Endothelial cell (in vitro differentiated cells): Measurements from ENCODE around the gene TLL2. TPM values are rescaled to one million over a fixed set of nuclear protein-coding genes. Genes with fewer than 3 reads are reported as not detected.

Experiments
- DNase-seq: peaks from one replicate; pipeline ENCODE4 v3.0.0; 2021; ENCODE audit warnings: low spot score
- H3K27ac Mint-ChIP-seq: one replicate; pipeline ENCODE4 v1.8.0; 2021; ENCODE audit warnings: mixed read lengths, inconsistent platforms; ENCODE audit not compliant: unreplicated experiment
- H3K27me3 Mint-ChIP-seq: one replicate; pipeline ENCODE4 v1.8.0; 2021; ENCODE audit warnings: mild to moderate bottlenecking, moderate library complexity, mixed read lengths, inconsistent platforms; ENCODE audit not compliant: unreplicated experiment
- H3K36me3 Mint-ChIP-seq: one replicate; pipeline ENCODE4 v1.8.0; 2021; ENCODE audit warnings: mild to moderate bottlenecking, low read depth, mixed read lengths, inconsistent platforms; ENCODE audit not compliant: unreplicated experiment
- H3K4me1 Mint-ChIP-seq: one replicate; pipeline ENCODE4 v1.8.0; 2021; ENCODE audit warnings: mild to moderate bottlenecking, mixed read lengths, inconsistent platforms; ENCODE audit not compliant: unreplicated experiment
- H3K4me3 Mint-ChIP-seq: one replicate; pipeline ENCODE4 v1.8.0; 2021; ENCODE audit warnings: mild to moderate bottlenecking, mixed read lengths, inconsistent platforms; ENCODE audit not compliant: unreplicated experiment
- H3K9me3 Mint-ChIP-seq: one replicate; pipeline ENCODE4 v1.8.0; 2021; ENCODE audit warnings: mixed read lengths, inconsistent platforms; ENCODE audit not compliant: unreplicated experiment
- total RNA-seq: library from RNA; stranded (reverse); fragmentation: NEBNext Ultra II Directional; extraction: Animal tissue kit (Norgen Biotek cat#: 25700); gene quantifications from one replicate; pipeline ENCODE4 v1.2.1, GENCODE V29; 2021; ENCODE audit not compliant: unreplicated experiment
- TF ChIP-seq, protein P1 (sequence below): fragments of 200-600 bp; sonication (generic); IDR thresholded peaks from one replicate; pipeline ENCODE4 v1.5.0; 2021; ENCODE audit warnings: antibody characterized with exemption; ENCODE audit not compliant: unreplicated experiment

The TLL2 gene
- total RNA-seq, 1 donor from 2014 or later: 0.41 TPM

GRCh38 chr10:96441322-96441885, 72.3 kb downstream of the TLL2 start:
- TF ChIP-seq, protein P1, sequence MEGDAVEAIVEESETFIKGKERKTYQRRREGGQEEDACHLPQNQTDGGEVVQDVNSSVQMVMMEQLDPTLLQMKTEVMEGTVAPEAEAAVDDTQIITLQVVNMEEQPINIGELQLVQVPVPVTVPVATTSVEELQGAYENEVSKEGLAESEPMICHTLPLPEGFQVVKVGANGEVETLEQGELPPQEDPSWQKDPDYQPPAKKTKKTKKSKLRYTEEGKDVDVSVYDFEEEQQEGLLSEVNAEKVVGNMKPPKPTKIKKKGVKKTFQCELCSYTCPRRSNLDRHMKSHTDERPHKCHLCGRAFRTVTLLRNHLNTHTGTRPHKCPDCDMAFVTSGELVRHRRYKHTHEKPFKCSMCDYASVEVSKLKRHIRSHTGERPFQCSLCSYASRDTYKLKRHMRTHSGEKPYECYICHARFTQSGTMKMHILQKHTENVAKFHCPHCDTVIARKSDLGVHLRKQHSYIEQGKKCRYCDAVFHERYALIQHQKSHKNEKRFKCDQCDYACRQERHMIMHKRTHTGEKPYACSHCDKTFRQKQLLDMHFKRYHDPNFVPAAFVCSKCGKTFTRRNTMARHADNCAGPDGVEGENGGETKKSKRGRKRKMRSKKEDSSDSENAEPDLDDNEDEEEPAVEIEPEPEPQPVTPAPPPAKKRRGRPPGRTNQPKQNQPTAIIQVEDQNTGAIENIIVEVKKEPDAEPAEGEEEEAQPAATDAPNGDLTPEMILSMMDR: no peak
- peaks cover 2% of the 10 kb centered on the region for H3K27me3 Mint-ChIP-seq
- DNase-seq: no peak
- no peaks in the 10 kb centered on the region for H3K9me3 Mint-ChIP-seq
- H3K27ac Mint-ChIP-seq: no peak overlapping the region
- H3K4me3 Mint-ChIP-seq: no peak overlapping the region
- peaks cover 20% of the 10 kb centered on the region for H3K4me1 Mint-ChIP-seq
- no peaks in the 10 kb centered on the region for H3K36me3 Mint-ChIP-seq

GRCh38 chr10:96440361-96441292, 73.1 kb downstream of the TLL2 start:
- TF ChIP-seq, protein P1: no peak
- no peaks in the 10 kb centered on the region for H3K36me3 Mint-ChIP-seq
- H3K27ac Mint-ChIP-seq: no peak overlapping the region
- H3K4me3 Mint-ChIP-seq: no peak overlapping the region
- peaks cover 2% of the 10 kb centered on the region for H3K27me3 Mint-ChIP-seq
- no peak for DNase-seq
- no peaks in the 10 kb centered on the region for H3K9me3 Mint-ChIP-seq
- H3K4me1 Mint-ChIP-seq: peaks cover 20% of the 10 kb centered on the region

DNA sequence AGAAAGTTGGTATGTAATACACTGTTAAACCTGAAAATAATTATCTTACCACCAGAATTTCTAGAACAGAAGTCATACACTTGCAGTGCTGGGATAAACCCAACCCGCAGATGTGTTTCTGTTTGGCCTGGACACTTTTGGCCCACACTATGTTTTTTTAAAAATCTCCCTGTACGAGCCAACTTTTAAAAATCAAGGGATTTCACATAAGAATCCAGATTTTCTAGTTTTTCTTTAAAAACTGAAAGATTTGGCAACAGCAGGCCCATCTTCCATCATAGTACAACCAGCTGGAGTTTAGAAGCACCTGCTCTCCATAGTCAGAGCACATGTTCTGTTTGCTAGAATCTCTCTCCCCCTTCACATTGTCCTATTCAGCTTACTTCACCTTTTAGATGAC, 74.0 kb downstream of the TLL2 start:
- Mint-ChIP-seq H3K4me3 (no peak overlapping the region), H3K27ac (no peak overlapping the region), H3K9me3 (no peaks in the 10 kb centered on the region), H3K27me3 (peaks cover 2% of the 10 kb centered on the region), H3K4me1 (peaks cover 20% of the 10 kb centered on the region), H3K36me3 (no peaks in the 10 kb centered on the region)
- TF ChIP-seq, protein P1: no peak
- no peak for DNase-seq

DNA sequence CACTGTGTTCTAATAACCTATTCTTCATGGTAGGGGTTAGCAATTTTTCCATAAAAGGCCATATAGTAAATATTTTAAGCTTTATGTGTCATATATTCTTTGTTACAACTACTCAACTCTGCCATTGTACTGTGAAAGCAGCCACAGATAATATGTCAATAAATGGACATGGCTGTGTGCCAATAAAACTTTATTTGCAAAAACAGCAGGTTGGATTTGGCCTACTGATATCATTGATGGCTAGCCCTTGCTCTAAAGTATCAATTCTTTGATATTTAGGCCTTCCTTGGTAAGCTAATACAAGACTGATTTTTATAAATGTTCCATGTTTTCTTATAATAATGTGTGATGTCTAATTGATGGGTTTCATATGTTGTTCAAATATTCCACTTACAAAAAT, 77.7 kb downstream of the TLL2 start:
- no peaks in the 10 kb centered on the region for H3K36me3 Mint-ChIP-seq
- H3K9me3 Mint-ChIP-seq: no peaks in the 10 kb centered on the region
- no peaks in the 10 kb centered on the region for H3K27me3 Mint-ChIP-seq
- no peak overlapping the region for H3K4me3 Mint-ChIP-seq
- DNase-seq: no peak
- H3K4me1 Mint-ChIP-seq: peaks cover 4% of the 10 kb centered on the region
- TF ChIP-seq, protein P1: no peak
- H3K27ac Mint-ChIP-seq: no peak overlapping the region
